Adrenal gland (tissue), 12 donors: Measurements from ENCODE around the gene KLC1. TPM values are rescaled to one million over a fixed set of nuclear protein-coding genes. Genes with fewer than 3 reads are reported as not detected.

Experiments
- DNase-seq, 7 donors: peaks; one replicate each; pipeline ENCODE4 v3.0.0-alpha.2; 2019 to 2020
- H3K27ac ChIP-seq, 5 donors: fragments of 200-600 bp; sonication (generic) in 4 of 5; 1 replicate in 3 of 5; 2 replicates in 2 of 5; pipeline versions ENCODE4 v1.5.1 to v1.8.0; 2016 to 2020; ENCODE audit warnings: mild to moderate bottlenecking in 1 of 5
- H3K27me3 ChIP-seq: fragments of 200-600 bp; 2 replicates; pipeline ENCODE4 v1.8.0; 2021
- H3K36me3 ChIP-seq, 2 donors: fragments of 200-600 bp; replicated peaks in 1 of 2; 1 replicate in 1 of 2; 2 replicates in 1 of 2; pipeline versions ENCODE4 v1.5.1 to v1.8.0; 2018 to 2022
- H3K4me1 ChIP-seq, 2 donors: fragments of 200-600 bp; replicated peaks in 1 of 2; 1 replicate in 1 of 2; 2 replicates in 1 of 2; pipeline versions ENCODE4 v1.5.1 to v1.8.0; 2018 to 2021
- H3K4me3 ChIP-seq, 4 donors: fragments of 200-600 bp; sonication (generic) in 3 of 4; one replicate each; pipeline ENCODE4 v1.5.1; 2016 to 2018
- H3K9me3 ChIP-seq, 3 donors: fragments of 200-600 bp; sonication (generic) in 1 of 3; replicated peaks in 1 of 3; 1 replicate in 2 of 3; 2 replicates in 1 of 3; pipeline versions ENCODE4 v1.5.1 to v1.8.0; 2016 to 2021
- POLR2A ChIP-seq, 2 donors: fragments of 450-650 bp; IDR thresholded peaks; one replicate each; pipeline ENCODE4 v1.6.1; 2017; ENCODE audit warnings: antibody characterized with exemption in 2 of 2, mild to moderate bottlenecking in 2 of 2, moderate library complexity in 1 of 2
- WGBS, 4 donors: extraction: QIAGEN DNeasy Blood & Tissue Kit in 2 of 4; methylation state at CpG; one replicate each; pipeline versions ENCODE4 v1.1.5 to v1.1.7; 2013 to 2017; 5-methylcytosine and 5-hydroxymethylcytosine counted together
- intact Hi-C, 2 donors: fragments of 100-400 bp; cut with DNase I; formaldehyde crosslinking; loops; one replicate each; pipeline versions ENCODE4 v1.14.1 to v1.15.0; 2022 to 2023
- polyA plus RNA-seq, 3 donors: library from polyadenylated mRNA; stranded (reverse); fragments of 200-250 nt in 2 of 3; fragments of 350-450 nt in 1 of 3; fragmentation: Illumina TruSeq in 1 of 3; extraction: RNeasy Lipid Tissue Mini Kit (QIAGEN cat#74804) in 1 of 3; gene quantifications; one replicate each; pipeline ENCODE4 v1.2.3, GENCODE V29; 2013 to 2014
- total RNA-seq, 9 donors: library from RNA; depleted of rRNA in 4 of 9; stranded (reverse); fragments of >200 nt in 4 of 9; fragments of 120-200 nt in 1 of 9; fragmentation: NEBNext Ultra II Directional in 1 of 9; extraction: Animal tissue kit (Norgen Biotek cat#: 25700) in 1 of 9; gene quantifications; one replicate each; pipeline versions ENCODE4 v1.1.0 to v1.2.4, GENCODE V29; 2013 to 2023
- TF ChIP-seq, protein P1 (sequence below), 6 experiments: fragments of 450-650 bp in 4 of 6; fragments of 200-600 bp in 2 of 6; sonication (generic) in 1 of 6; IDR thresholded peaks; 1 replicate in 5 of 6; 2 replicates in 1 of 6; pipeline versions ENCODE4 v1.5.1 to v1.8.0; 2016 to 2021; ENCODE audit warnings: antibody characterized with exemption in 6 of 6, mild to moderate bottlenecking in 2 of 6, moderate library complexity in 1 of 6
- donor health status: healthy with polysubstance abuse.
- donor health status: Bipolar disorder and iron deficiency.
- donor health status: DM: yes; HTN: yes; CAD: no.
- donor health status: DM: no; HTN: no; CAD: no.
- donor health status: DM: no; HTN: no; CAD: no.
- donor health status: DM: yes; HTN: yes; CAD: no.

Gene KLC1
- total and polyA plus RNA-seq, 12 donors = 70.7 to 248 (median 125) TPM

DNA sequence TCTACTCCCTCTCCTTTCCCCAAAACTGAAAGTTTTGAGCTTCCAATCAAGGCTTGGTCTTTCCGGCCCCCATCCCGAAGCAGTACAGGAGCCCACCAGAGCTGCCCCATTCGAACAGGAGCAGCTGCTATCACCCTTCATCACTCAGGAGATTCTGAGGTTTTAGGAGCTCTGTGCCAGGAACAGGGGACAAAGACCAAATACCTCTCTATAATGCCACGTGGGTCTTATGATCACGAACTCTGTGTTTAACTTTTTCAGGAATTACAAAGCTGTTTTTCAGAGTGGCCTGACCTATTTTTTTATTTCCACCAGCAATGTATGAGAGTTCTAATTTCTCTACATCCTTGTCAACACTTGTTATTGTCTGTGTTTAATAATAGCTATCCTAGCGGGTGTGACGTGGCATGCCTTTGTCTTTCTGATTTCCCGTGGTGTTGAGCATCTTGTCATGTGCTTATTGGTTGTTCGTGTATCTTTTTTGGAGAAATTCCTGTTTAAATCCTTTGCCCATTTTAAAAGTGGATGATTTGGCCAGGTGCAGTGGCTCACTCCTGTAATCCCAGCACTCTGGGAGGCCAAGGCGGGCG lies 44.6 kb upstream of the KLC1 start:
- WGBS, 4 donors = 88 to 95% (median 94%) methylated on average over 11 of the region's 11 CpGs
- Histone ChIP-seq H3K4me3 (no peak overlapping the region), H3K9me3 (no peaks in the 10 kb centered on the region), H3K4me1 (no peaks in the 10 kb centered on the region), H3K27me3 (no peaks in the 10 kb centered on the region), H3K36me3 (peaks cover 0 to 7% of the 10 kb centered on the region in 2 donors), H3K27ac (no peak overlapping the region)
- DNase-seq = no peak
- TF ChIP-seq POLR2A (IDR thresholded peaks at IDR 0.05) = no peak
- intact Hi-C loops = loop anchor here in 1 of 2 donors (10.0 kb wide), 1 partner anchor 400 kb away; no protein-coding TSS in a partner anchor

- no peak for DNase-seq
- TF ChIP-seq POLR2A (IDR thresholded peaks at IDR 0.05) = no peak
- TF ChIP-seq, protein P1, sequence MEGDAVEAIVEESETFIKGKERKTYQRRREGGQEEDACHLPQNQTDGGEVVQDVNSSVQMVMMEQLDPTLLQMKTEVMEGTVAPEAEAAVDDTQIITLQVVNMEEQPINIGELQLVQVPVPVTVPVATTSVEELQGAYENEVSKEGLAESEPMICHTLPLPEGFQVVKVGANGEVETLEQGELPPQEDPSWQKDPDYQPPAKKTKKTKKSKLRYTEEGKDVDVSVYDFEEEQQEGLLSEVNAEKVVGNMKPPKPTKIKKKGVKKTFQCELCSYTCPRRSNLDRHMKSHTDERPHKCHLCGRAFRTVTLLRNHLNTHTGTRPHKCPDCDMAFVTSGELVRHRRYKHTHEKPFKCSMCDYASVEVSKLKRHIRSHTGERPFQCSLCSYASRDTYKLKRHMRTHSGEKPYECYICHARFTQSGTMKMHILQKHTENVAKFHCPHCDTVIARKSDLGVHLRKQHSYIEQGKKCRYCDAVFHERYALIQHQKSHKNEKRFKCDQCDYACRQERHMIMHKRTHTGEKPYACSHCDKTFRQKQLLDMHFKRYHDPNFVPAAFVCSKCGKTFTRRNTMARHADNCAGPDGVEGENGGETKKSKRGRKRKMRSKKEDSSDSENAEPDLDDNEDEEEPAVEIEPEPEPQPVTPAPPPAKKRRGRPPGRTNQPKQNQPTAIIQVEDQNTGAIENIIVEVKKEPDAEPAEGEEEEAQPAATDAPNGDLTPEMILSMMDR (IDR thresholded peaks at IDR 0.05) = no peak
- no peak overlapping the region for H3K4me3 ChIP-seq
- peak overlapping the region in 1 of 5 donors; percentile 35 for H3K27ac ChIP-seq
- H3K9me3 ChIP-seq = no peaks in the 10 kb centered on the region
- H3K4me1 ChIP-seq = peaks cover 0 to 4% of the 10 kb centered on the region in 2 donors
- H3K27me3 ChIP-seq = no peaks in the 10 kb centered on the region
- WGBS, 4 donors = 66 to 76% (median 72%) methylated on average over 6 of the region's 6 CpGs
- H3K36me3 ChIP-seq = peaks cover 0 to 12% of the 10 kb centered on the region in 2 donors
- intact Hi-C loops = no loop called here
Observed at GRCh38 chr14:103593577-103593976, 35.4 kb upstream of the KLC1 start.

- H3K27ac ChIP-seq = peak overlapping the region in 1 of 5 donors; percentile 35
- no peaks in the 10 kb centered on the region for H3K9me3 ChIP-seq
- H3K4me3 ChIP-seq = no peak overlapping the region
- intact Hi-C loops = no loop called here
- no peaks in the 10 kb centered on the region for H3K27me3 ChIP-seq
- WGBS, 4 donors = 61 to 76% (median 70%) methylated on average over 4 to 11 of the region's 11 CpGs
- DNase-seq = peak in 1 of 7 donors; percentile 67
- peaks cover 0 to 12% of the 10 kb centered on the region in 2 donors for H3K36me3 ChIP-seq
- H3K4me1 ChIP-seq = peaks cover 0 to 4% of the 10 kb centered on the region in 2 donors
- TF ChIP-seq, protein P1 (IDR thresholded peaks at IDR 0.05) = no peak
- TF ChIP-seq POLR2A (IDR thresholded peaks at IDR 0.05) = no peak
Observed at GRCh38 chr14:103594265-103594664, 34.7 kb upstream of the KLC1 start.

DNA sequence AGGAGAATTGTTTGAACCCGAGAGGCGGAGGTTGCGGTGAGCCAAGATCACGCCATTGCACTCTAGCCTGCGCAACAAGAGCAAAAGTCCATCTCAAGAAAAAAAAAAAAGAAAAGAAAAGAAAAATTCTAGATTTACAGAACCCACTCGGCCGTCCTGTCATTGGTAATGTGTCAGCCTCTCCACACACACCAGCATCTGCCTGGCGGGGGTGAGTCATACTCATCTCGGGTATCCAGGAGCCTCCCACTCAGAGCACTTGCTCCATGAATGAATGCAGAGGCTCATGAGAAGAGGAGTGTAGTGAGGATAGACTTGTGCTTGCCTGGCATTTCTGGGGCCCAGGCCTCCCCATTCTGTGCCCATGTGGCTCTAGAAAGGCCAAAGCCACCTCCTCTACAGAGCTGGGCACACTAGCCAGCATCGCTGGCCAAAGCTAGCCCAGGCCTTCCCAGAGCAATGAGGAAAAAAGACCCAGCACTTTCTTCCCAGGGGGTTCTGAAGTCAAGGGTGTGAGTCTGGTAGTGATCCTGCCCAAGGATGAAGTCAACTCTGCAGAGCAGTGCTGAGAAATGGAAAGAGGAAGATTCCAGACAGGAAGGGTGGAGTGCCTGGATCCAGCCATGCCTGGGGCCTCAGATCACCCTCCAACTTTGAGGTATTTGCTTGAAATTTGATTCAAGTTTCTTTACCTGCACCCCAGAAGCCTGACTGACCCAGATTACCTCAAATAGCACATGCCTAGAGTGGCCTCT lies 31.2 kb upstream of the KLC1 start:
- 86 to 92% (median 89%) methylated on average over 9 to 10 of the region's 10 CpGs for WGBS, 4 donors
- no peaks in the 10 kb centered on the region for H3K36me3 ChIP-seq
- peaks cover 0 to 4% of the 10 kb centered on the region in 2 donors for H3K4me1 ChIP-seq
- no peaks in the 10 kb centered on the region for H3K27me3 ChIP-seq
- no peak overlapping the region for H3K4me3 ChIP-seq
- no peak for DNase-seq
- H3K27ac ChIP-seq = no peak overlapping the region
- TF ChIP-seq POLR2A (IDR thresholded peaks at IDR 0.05) = no peak
- TF ChIP-seq, protein P1 (IDR thresholded peaks at IDR 0.05) = no peak
- intact Hi-C loops = no loop called here
- no peaks in the 10 kb centered on the region for H3K9me3 ChIP-seq
